Transverse colon (tissue), 3 donors: ENCODE results near the gene STK4.

ENCODE experiments used
- EP300 ChIP-seq: sonication (generic); formaldehyde crosslinking; IDR thresholded peaks from one replicate; pipeline ENCODE4 v1.6.1; 2017; ENCODE audit warnings: antibody characterized with exemption, low read depth
- POLR2A ChIP-seq: fragments of 450-650 bp; IDR thresholded peaks from one replicate; pipeline ENCODE4 v1.6.1; 2016; ENCODE audit warnings: antibody characterized with exemption, mild to moderate bottlenecking, moderate library complexity
- TF ChIP-seq, protein P1 (sequence below), 5 experiments: fragments of 200-600 bp in 3 of 5; fragments of 450-650 bp in 2 of 5; sonication (generic) in 3 of 5; IDR thresholded peaks; 1 replicate in 2 of 5; 2 replicates in 3 of 5; pipeline ENCODE4 v1.5.1; 2016 to 2017; ENCODE audit warnings: antibody characterized with exemption in 5 of 5, inconsistent platforms in 3 of 5, mild to moderate bottlenecking in 2 of 5, moderate library complexity in 1 of 5

DNA sequence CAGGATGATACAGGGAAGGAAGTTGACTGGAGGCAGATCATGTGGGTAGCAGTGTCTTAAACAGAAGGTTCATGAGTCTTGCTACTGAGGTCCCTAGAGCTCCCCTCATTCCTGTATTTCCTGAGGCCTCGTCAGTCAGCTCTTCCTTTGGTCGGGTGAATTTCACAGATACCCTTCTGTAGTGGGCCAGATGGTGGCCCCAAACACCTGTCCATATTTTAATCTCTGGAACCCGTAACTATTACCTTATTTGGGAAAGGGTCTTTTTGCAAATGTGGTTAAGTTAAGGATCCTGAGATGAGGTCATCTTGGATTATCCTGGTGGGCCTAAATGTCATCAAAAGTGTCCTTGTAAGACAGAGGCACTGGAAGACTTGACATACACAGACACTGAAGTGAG lies 125.1 kb downstream of the STK4 start:
- TF ChIP-seq, protein P1, sequence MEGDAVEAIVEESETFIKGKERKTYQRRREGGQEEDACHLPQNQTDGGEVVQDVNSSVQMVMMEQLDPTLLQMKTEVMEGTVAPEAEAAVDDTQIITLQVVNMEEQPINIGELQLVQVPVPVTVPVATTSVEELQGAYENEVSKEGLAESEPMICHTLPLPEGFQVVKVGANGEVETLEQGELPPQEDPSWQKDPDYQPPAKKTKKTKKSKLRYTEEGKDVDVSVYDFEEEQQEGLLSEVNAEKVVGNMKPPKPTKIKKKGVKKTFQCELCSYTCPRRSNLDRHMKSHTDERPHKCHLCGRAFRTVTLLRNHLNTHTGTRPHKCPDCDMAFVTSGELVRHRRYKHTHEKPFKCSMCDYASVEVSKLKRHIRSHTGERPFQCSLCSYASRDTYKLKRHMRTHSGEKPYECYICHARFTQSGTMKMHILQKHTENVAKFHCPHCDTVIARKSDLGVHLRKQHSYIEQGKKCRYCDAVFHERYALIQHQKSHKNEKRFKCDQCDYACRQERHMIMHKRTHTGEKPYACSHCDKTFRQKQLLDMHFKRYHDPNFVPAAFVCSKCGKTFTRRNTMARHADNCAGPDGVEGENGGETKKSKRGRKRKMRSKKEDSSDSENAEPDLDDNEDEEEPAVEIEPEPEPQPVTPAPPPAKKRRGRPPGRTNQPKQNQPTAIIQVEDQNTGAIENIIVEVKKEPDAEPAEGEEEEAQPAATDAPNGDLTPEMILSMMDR (IDR thresholded peaks at IDR 0.05): no peak
- TF ChIP-seq EP300 (no peak), POLR2A (no peak)
